KOPT-K1 (cell line): ENCODE measurements around the gene AK9.
A peak's percentile ranks its signal among the peaks of the same experiment; 100 is the strongest.
"Not testable (repeated sequence)": the region's sequence is repeated elsewhere in the genome, so short reads cannot be mapped to it uniquely, and the experiment has no call there.

Experiments
- H3K27ac ChIP-seq: fragments of 200-600 bp; sonication (generic); 2 replicates; pipeline ENCODE4 v1.5.1; 2016; ENCODE audit warnings: antibody characterized with exemption, mild to moderate bottlenecking, low read depth, low read length; ENCODE audit not compliant: poor library complexity, severe bottlenecking
- H3K36me3 ChIP-seq: fragments of 200-600 bp; sonication (generic); 2 replicates; pipeline ENCODE4 v1.5.1; 2017; ENCODE audit warnings: antibody characterized with exemption, mild to moderate bottlenecking, low read length, moderate library complexity; ENCODE audit not compliant: insufficient read depth
- H3K9me3 ChIP-seq: fragments of 200-600 bp; sonication (generic); 2 replicates; pipeline ENCODE4 v1.5.1; 2017; ENCODE audit warnings: antibody characterized with exemption, low read length, mild to moderate bottlenecking; ENCODE audit not compliant: insufficient read depth, poor library complexity, severe bottlenecking

Gene AK9

GRCh38 chr6:109521080-109521479 lies 169.9 kb downstream of the AK9 start:
- no peaks in the 10 kb centered on the region for H3K36me3 ChIP-seq

GRCh38 chr6:109519647-109520046 lies 171.4 kb downstream of the AK9 start:
- H3K27ac ChIP-seq, H3K36me3 ChIP-seq: not testable (repeated sequence)
- H3K9me3 ChIP-seq, result peaks cover 28% of the 10 kb centered on the region

More at GRCh38 chr6:109521080-109521479, 169.9 kb downstream of the AK9 start:
- H3K9me3 ChIP-seq, result peaks cover 28% of the 10 kb centered on the region
- H3K27ac ChIP-seq, result no peak overlapping the region

GRCh38 chr6:109516929-109517328 lies 174.1 kb downstream of the AK9 start:
- H3K36me3 ChIP-seq, result no peaks in the 10 kb centered on the region
- peak overlapping the region; percentile 63 for H3K27ac ChIP-seq
- H3K9me3 ChIP-seq, result peaks cover 16% of the 10 kb centered on the region

DNA sequence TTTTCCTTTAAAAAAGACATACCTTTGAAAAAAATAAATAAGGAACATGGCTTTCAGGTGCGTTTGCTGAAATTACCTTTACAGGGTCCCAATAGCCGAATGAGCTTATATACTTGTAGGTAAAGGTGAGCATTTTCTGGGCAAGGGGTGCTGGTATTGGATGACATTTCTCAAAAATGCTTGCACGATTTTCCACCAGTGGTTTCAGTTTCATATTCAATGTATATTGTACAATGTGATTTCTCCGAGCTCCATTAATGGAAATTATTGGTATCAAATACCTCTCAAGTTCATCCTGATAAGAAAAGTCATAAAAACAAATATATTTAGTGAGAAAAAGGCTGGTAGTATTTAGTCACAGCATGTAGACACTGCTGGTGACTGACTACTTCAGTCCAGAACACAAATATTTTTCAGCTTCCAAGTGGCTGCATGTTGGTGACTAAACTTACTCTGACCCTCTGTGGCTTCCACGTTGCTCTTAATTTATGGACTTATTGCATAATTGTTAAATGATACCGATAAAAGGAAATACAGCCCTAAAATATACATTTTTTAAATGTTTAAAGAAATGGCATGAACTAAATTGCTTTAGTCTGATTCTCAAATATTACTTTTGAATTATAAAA lies 175.1 kb downstream of the AK9 start:
- peak overlapping the region; percentile 63 for H3K27ac ChIP-seq
- H3K36me3 ChIP-seq, result no peaks in the 10 kb centered on the region
- H3K9me3 ChIP-seq, result peaks cover 19% of the 10 kb centered on the region

- H3K9me3 ChIP-seq, result peaks cover 24% of the 10 kb centered on the region
- peak overlapping the region; percentile 63 for H3K27ac ChIP-seq
- no peaks in the 10 kb centered on the region for H3K36me3 ChIP-seq
These were observed 176.1 kb downstream of the AK9 start for GRCh38 chr6:109514946-109515345.

GRCh38 chr6:109513571-109514071 lies 177.4 kb downstream of the AK9 start:
- no peak overlapping the region for H3K27ac ChIP-seq

GRCh38 chr6:109512271-109512817 lies 178.7 kb downstream of the AK9 start:
- no peaks in the 10 kb centered on the region for H3K36me3 ChIP-seq
- H3K9me3 ChIP-seq, result peaks cover 17% of the 10 kb centered on the region
- H3K27ac ChIP-seq, result no peak overlapping the region

More at GRCh38 chr6:109513571-109514071, 177.4 kb downstream of the AK9 start:
- Histone ChIP-seq H3K36me3 (no peaks in the 10 kb centered on the region), H3K9me3 (peaks cover 17% of the 10 kb centered on the region)

- H3K9me3 ChIP-seq, result peaks cover 17% of the 10 kb centered on the region
- H3K27ac ChIP-seq, result no peak overlapping the region
These were observed 179.2 kb downstream of the AK9 start for GRCh38 chr6:109511832-109512231.

GRCh38 chr6:109510358-109510757 lies 180.6 kb downstream of the AK9 start:
- H3K9me3 ChIP-seq, result peaks cover 17% of the 10 kb centered on the region
- no peak overlapping the region for H3K27ac ChIP-seq
- H3K36me3 ChIP-seq, result no peaks in the 10 kb centered on the region

More at GRCh38 chr6:109511832-109512231, 179.2 kb downstream of the AK9 start:
- H3K36me3 ChIP-seq, result no peaks in the 10 kb centered on the region

DNA sequence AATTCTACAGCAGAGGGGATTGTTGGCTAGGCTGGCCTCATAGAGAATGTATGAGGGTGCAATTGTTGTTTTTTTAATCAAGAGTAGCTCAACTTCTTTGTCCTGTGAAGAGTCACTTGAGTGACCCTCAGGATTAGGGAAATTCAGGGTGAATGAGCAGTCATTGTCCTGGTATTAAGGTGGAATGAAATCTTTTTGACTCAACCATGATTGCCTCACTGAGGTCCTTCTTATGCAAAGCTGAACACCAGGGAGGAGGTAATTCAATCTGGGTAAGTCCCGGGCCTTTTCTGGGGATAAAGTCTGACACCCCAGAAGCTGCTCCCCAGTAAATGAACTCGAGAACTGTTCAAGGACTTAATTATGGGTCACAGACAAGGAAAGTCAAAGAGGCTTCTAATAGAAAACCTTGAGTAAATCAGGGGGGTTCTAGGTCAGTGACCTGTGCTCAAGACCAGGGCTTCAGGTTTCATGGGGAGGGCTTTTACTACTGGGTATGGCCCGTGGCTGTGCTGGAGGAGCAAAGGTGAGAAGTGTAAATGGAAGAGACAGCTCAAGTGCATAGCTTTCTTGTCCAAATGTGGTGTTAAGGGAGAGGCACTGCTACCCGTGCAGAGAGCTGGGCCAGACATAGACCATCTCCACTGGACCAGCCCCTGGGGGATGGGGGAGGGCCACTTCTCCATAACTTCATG lies 182.7 kb downstream of the AK9 start:
- peaks cover 17% of the 10 kb centered on the region for H3K9me3 ChIP-seq
- no peak overlapping the region for H3K27ac ChIP-seq
- H3K36me3 ChIP-seq, result no peaks in the 10 kb centered on the region

DNA sequence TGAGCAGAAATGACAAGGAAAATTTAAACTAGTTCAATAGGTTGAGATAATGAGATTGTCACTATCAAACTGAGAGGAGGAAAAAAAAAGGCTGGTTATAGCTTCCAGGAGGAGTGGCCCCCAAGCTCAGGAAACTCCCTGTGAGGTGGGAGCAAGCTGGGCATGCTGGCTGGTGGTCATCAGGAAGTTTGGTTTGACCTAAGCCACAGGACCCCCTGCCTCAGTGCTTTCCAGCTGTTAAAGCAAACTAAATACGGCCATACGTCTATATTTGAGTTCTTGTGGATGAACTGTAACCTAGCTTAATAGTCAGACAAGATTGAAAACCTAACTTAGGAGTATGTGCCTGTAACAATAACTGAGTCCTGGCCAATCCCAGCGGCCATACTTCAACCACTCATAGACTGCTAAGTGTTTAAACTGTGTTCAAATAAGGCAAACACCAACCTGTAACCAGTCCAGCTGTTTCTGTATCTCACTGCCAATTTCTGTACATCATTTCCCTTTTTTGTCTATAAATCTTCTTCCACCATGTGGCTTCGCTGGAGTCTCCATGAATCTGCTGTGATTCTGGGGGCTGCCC lies 183.4 kb downstream of the AK9 start:
- Histone ChIP-seq H3K27ac (no peak overlapping the region), H3K36me3 (no peaks in the 10 kb centered on the region)

GRCh38 chr6:109506841-109507240 lies 184.2 kb downstream of the AK9 start:
- H3K36me3 ChIP-seq, result no peaks in the 10 kb centered on the region
- no peak overlapping the region for H3K27ac ChIP-seq
- peaks cover 17% of the 10 kb centered on the region for H3K9me3 ChIP-seq

More for the DNA sequence above, 183.4 kb downstream of the AK9 start:
- H3K9me3 ChIP-seq, result peaks cover 17% of the 10 kb centered on the region

DNA sequence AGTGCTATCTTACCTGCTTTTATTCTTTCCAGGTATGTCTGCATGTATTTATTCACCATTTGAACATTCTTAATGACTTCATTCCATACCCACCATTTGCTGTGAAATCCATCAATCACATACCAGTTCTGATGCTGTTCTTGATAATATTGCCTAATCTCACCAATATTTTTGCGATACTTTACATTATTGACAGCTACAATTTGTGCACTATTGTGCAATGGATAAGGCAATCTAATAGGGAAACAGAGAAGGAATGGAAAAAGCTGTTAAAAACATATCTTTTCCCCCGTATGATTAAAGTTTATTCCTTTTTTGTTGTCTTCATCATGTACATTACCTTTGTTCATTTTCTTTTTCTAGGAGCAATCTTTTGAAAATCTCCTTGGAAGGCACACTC lies 184.7 kb downstream of the AK9 start:
- H3K27ac ChIP-seq, result no peak overlapping the region
- H3K9me3 ChIP-seq, result peaks cover 17% of the 10 kb centered on the region
- no peaks in the 10 kb centered on the region for H3K36me3 ChIP-seq

- Histone ChIP-seq H3K9me3 (no peaks in the 10 kb centered on the region), H3K27ac (no peak overlapping the region), H3K36me3 (no peaks in the 10 kb centered on the region)
These were observed 187.4 kb downstream of the AK9 start for GRCh38 chr6:109503327-109504224.
